CD4-positive, alpha-beta T cell treated with Interleukin-6 at 100 ng/mL for 8 hours (primary cell): ENCODE measurements around the gene DCAF10.
"Not testable (repeated sequence)": the region's sequence is repeated elsewhere in the genome, so short reads cannot be mapped to it uniquely, and the experiment has no call there.

Source experiments
- DNase-seq: peaks from one replicate; pipeline ENCODE4 v3.0.0-alpha.2; 2020; ENCODE audit warnings: mixed read lengths, low spot score

Gene DCAF10

GRCh38 chr9:37909326-37909725, 108.7 kb downstream of the DCAF10 start:
- no peak for DNase-seq

- not testable (repeated sequence) for DNase-seq
These were observed 109.2 kb downstream of the DCAF10 start for GRCh38 chr9:37909836-37910235.

- DNase-seq, result no peak
These were observed 109.7 kb downstream of the DCAF10 start for GRCh38 chr9:37910271-37910670.

- DNase-seq, result no peak
These were observed 110.7 kb downstream of the DCAF10 start for GRCh38 chr9:37911271-37911681.

- DNase-seq, result peak; percentile 76
These were observed 113.0 kb downstream of the DCAF10 start for GRCh38 chr9:37913480-37914153.

GRCh38 chr9:37914154-37914551, 113.6 kb downstream of the DCAF10 start:
- no peak for DNase-seq

GRCh38 chr9:37914701-37915358, 114.2 kb downstream of the DCAF10 start:
- DNase-seq, result no peak

GRCh38 chr9:37915911-37916470, 115.4 kb downstream of the DCAF10 start:
- DNase-seq, result no peak

GRCh38 chr9:37916471-37917312, 116.1 kb downstream of the DCAF10 start:
- no peak for DNase-seq
